Measurements from ENCODE around the gene ZNF554.

ZNF554 gene

DNA sequence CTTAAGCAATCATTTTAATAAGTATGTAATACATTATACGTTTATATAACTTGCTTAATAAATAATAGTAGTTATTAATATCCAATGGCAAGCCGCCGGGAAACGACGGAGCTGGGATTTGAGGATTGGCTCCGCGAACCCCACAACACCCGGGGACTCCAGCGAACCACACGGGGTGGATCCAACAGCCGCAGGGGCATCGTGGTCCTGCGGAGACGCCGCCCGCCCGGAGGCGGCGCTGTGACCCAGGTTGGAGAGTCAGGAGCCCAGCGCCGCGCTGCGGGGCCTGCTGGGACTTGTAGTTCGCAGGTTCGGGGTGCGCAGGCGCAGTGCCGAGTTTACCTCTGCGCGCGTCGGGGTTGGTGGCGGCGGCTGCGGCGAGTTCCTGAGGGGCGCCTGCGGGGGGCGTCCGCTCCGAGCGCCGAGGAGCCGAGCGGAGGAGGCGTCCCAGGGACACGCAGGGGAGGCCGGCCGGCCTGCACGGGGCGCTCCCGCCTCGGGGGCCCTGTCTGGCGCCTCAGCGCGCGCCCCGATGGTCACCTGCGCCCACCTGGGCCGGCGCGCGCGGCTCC lies at the start of gene ZNF554:
Gene ZNF554, plus strand, starts transcription at position 329 of the 572 bp plus-strand sequence. Its CDS starts 204 bp downstream, at position 533.
- DNase-seq (ENCODE audit: low read depth in 2 of 2) = peak; percentile 95 to 97

DNA sequence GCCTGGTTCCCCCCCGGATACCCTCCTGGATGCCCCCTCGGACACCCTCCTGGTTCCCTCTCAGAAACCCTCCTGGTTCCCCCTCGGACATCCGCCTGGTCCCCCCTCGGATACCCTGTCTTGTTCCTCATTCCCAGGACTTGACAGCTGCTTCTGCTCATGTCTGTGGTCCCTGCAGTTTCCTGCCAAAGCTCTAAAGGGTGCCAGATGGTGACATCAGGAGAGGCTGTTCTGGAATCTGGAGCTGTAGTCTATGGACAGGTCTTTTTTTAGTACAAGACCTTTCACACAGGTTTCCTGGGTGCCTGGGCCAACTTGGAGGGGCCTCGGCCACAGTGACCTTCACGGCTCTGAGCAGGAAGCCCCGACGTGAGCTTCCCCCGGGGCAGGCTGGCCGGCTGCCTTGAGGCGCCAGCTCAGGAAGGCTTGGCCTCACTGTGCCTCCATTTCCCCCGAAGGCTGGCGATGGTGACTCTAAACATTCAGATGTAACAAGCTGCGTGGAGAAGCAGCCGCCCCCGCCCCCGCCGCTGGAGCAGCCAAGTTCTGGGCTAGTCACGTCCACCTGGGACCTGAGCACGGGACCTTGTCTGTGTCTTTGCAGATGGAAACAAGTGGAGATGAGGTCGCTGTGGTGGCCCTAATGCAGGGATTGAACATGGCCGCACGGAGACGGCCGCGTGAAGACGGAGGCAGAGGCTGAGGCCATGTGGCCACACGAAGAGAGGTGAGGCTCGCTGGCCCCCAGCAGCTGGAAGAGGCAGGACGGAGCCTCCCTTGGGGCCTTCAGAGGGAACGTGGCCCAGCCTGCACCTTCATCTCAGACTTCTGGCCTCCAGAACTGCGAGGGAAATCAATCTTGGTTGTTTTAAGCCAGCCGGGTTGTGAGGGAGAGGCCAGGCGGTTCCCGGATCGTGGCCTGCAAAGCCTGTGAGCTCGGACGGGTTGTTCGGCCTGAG lies 49.3 kb upstream of the ZNF554 start:
- DNase-seq (ENCODE audit: low read depth in 2 of 2) = no peak

DNA sequence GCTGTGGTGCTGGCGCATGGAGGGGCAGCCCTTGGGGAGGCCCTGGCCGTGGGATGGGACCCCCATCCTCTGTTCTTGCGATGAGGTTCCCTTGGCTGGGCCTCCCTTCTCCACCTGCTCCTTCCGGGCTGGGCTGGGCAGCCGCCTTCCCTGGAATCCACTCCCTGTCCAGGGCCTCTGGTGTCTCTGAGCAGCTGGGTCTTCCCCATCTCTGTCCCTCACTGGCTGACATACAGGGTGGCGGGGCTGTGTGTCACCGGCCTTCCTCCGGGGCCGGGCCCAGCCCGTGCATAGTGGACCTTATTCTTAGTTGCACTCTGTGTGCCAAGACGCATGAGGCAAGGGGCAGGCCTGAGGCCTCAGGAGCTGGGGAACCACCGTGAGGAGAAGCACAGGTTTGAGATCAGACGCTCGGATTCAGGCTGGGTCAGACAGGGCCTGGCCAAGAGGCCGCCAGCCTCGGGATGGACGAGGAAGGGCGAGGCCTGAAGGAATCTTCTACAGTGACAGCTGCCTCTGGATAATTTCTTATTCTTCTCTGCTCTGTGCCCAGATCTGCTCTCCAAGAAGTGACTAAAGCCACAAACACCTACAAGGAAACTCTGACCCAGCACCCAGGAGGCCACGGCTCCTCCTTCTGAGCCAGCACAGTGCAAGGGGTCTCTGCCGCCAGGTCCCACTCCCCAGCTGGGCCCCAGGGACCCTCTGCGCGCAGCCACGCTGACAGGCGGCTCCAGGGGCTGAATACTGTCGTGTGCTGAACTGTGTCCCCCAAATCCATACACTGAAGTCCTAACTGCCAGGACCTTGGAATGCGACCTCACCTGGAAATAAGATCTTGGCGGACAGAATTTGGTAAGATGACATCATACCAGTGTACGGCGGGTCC lies 47.6 kb upstream of the ZNF554 start:
- no peak for DNase-seq (ENCODE audit: low read depth in 2 of 2)

GRCh38 chr19:2774083-2774679 lies 45.5 kb upstream of the ZNF554 start:
- DNase-seq (ENCODE audit: low read depth in 2 of 2) = no peak

DNA sequence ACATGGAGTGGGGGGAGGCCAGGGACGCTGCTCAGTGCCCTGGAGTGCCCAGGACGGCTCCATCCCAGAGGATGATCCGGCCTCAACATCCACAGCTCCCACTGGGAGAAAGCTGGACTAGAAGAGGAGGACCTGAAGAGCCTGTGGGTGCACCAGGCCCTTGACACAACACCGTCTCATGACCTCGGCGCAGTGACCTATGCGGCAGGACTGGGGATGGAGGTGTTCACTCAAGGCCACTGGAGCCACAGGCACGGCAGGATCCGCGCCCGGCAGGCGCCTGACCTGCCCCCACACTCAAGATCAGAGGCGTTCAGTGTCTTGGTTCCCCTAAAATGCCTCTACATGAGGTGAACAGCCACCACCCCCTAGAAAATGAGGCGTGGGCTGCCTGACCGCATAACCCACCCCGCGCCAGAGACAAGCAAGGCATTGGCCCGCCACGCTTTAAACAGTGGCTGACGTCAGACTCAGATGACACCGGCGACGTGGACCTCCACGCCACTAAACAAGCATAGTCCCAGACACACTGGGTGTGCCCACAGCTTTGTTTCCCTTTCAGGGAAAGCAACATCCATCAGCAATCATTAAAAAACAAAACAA lies 44.6 kb upstream of the ZNF554 start:
- no peak for DNase-seq (ENCODE audit: low read depth in 2 of 2)

DNA sequence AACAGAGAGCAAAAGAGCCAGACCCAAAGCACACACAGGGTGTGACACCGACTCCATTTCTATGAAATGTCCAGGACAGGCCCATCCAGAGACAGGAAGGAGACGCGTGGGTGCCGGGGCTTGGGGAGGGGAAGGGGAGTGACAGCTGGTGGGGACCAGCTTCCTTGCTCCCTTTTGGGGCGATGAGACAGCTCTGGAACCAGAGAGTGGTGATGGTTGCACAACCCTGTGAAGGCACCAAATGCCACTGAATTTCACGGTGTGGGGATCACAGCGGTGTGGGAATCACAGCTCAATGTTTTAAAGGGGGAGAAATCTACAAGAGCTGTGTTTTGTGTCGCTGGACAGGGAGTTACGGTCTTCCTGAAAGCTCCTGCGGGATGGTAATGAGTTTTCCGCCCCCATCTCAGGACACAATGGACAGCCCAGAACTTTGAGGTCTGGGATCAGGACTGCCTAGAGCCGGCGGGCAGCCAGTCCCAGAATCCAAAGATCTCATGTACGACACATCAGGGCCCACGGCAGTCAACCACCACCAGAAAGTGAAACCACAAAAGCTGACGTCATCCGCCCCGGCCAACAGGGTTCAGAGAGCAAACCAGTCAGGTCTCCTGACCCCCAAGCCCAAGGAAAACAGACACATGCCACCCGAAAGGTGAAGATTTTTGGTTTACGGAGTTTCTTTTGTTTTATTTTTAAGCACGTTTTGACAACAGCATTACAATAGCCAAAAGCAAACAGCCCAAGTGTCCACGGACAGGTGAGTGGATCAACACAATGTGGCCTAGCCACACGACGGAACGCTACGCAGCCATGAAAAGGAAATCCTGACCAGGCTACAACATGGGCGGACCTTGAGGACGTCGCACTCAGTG lies 43.9 kb upstream of the ZNF554 start:
- DNase-seq (ENCODE audit: low read depth in 2 of 2) = peak; percentile 72 to 74

DNA sequence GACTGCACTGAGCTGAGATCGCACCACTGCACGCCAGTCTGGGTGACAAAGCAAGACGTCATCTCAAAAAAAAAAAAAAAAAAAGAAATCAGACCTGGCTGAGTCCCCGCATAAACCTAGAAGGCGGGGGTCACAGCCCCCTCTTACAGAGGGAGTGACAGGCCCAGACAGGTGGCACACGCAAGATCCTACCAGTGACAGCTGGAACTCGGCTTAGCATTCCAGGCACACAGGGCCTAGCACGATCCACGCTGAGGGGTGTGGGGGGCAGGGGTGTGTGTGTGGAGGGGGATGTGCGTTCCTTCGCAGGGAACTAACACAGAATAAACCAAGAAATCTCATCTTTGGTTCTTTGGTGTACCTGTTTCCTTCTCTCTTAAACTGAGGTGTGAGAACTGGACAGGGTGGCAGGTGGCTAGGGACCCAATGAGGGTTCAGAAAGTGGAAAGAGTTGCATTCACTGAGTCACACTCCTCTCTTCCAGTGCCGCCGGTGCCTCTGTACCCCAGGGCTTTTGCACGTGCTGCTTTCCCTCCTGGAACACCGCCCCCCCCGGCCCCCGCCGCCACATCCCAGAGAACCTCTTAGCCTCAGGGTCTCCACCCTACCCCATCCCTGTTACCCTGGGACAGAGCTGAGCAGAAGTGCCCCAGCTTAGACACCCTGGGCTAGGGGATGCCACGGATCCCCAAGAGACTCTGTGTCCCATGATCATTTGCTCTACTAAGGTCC lies 41.5 kb upstream of the ZNF554 start:
- DNase-seq (ENCODE audit: low read depth in 2 of 2) = no peak

DNA sequence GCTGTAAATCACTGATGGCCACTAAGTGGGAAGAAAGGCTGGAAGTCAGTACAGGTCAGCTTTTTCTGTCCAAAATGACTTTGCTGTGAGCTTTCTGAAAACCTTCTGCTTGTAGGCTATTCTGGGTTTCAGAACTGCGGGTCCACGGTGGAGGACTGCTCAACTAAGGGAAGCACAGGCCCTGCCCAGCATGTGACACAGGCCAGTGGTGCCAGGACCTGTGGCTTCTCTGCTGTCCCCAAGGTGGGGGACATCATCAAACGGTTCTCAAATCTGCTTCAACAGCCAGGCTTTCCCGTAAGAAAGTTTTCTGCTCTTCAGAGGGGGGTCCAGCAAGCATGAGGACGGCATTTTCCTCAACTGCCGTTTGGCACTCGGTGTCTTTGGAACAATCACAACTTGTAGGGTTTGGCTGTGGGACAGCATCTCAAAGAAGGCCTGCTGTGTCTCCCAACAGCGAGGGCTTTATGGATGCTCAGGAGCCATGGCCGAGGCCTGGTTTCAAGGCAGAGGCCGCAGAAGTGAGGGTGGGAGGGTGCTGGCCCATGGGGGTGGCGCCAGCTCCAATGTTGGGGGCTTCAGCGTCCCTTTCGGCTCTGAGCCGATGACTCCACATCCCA lies 40.4 kb upstream of the ZNF554 start:
- DNase-seq (ENCODE audit: low read depth in 2 of 2) = no peak

GRCh38 chr19:2780284-2780683 lies 39.4 kb upstream of the ZNF554 start:
- no peak for DNase-seq (ENCODE audit: low read depth in 2 of 2)

GRCh38 chr19:2782329-2782935 lies 37.2 kb upstream of the ZNF554 start:
- DNase-seq (ENCODE audit: low read depth in 2 of 2) = no peak

- DNase-seq (ENCODE audit: low read depth in 2 of 2) = peak; percentile 95 to 97
These were observed 36.5 kb upstream of the ZNF554 start, which contains the start of gene SGTA for GRCh38 chr19:2782936-2783780. Gene SGTA (minus strand): TSS chr19:2783273. CDS start chr19:2769068, 14,205 bp downstream.

DNA sequence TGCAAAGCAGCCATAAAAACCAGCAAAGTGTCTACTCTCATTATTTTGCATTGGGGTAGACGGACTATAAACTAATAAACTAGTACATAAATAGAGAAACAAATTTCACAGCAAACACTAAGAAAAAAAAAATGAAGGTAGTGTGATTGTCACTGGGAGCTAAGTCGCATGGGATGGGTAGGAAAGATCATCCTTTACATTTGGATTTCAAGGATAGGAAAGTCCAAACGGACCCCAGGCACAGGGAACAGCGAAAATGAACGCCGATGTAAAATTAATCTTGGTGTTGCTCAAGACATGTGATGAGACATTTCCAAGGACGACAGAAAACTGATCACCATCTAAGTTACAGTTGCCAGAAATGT lies 35.9 kb upstream of the ZNF554 start:
- DNase-seq (ENCODE audit: low read depth in 2 of 2) = no peak

DNA sequence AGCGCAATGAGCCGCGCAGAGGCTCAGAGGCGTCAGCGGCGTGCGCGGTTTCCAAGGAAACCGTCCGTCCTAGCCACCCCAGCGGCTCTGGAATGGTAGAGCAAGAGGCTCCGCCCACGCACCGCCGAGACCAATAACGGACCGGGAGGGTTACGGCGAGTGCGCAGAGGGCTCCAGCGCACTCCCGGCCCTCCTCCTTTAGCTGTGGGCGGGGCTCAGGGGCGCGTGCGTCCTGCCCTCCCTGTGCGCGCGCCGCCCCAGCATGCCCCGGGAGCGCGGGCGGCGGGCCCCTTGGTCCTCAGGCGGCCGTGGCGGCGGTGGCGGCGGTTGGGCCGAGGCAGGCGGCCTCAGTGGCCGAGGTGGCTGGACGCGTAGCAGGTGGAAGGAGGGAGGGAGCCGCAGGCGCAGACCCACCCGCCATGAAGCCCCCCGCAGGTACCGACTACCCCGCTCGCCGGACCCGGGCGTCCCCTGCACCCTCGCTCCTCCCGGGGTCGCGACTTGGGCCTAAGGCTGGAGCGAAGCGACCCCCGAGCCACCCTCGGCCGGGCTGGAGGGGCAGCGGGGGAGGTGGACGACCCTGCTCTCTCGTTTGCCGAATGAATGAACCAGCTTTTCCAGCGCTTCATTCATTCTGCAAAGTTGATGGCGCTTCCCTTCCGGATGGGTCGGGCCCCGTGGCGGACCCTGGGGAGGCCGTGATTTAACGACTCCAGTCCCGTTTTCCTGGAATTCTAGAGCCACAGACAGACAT lies 34.2 kb upstream of the ZNF554 start, which contains the start of gene THOP1:
Gene THOP1, plus strand, starts transcription at position 260 of the 754 bp plus-strand sequence. Its CDS starts 160 bp downstream, at position 420.
- DNase-seq (ENCODE audit: low read depth in 2 of 2) = peak; percentile 99 to 100

GRCh38 chr19:2787115-2787514 lies 32.6 kb upstream of the ZNF554 start:
- DNase-seq (ENCODE audit: low read depth in 2 of 2) = no peak

- DNase-seq (ENCODE audit: low read depth in 2 of 2) = no peak
These were observed 31.4 kb upstream of the ZNF554 start for GRCh38 chr19:2788237-2788636.

- DNase-seq (ENCODE audit: low read depth in 2 of 2) = no peak
These were observed 29.5 kb upstream of the ZNF554 start for GRCh38 chr19:2790194-2790556.

Data from stimulated activated CD8-positive, alpha-beta memory T cell treated with anti-CD3 and anti-CD28 coated beads, Interleukin-15, amount 100 ng/mL, for 48 hours (primary cell).